ENCODE data around the gene PTPRR. TPM values are rescaled to one million over a fixed set of nuclear protein-coding genes. Genes with fewer than 3 reads are reported as not detected.

The PTPRR gene
- total and polyA plus RNA-seq, 4 donors = 0.17 to 1.5 (median 0.61) TPM

GRCh38 chr12:70615174-70615866 lies 305.2 kb downstream of the PTPRR start:
- no peak for ATAC-seq (ENCODE audit: insufficient read depth, low FRiP score)
- Histone ChIP-seq H3K27me3 (ENCODE audit: control insufficient read depth in 3 of 3, insufficient read depth in 3 of 3, low read length in 2 of 3) (no peaks in the 10 kb centered on the region), H3K9ac (ENCODE audit: insufficient read depth in 1 of 2, low read length in 2 of 2) (no peak overlapping the region), H3K4me3 (no peak overlapping the region), H3K36me3 (ENCODE audit: control insufficient read depth in 4 of 4, insufficient read depth in 4 of 4, low read length in 4 of 4) (no peaks in the 10 kb centered on the region), H3K27ac (ENCODE audit: low read depth in 1 of 2, low read length in 1 of 2) (no peak overlapping the region), H3K4me1 (ENCODE audit: control insufficient read depth in 5 of 5, insufficient read depth in 5 of 5, low read length in 5 of 5) (peaks cover 0 to 14% (median 2%) of the 10 kb centered on the region in 5 donors), H3K9me3 (ENCODE audit: control insufficient read depth in 4 of 4, insufficient read depth in 3 of 4, low read length in 3 of 4) (no peaks in the 10 kb centered on the region)
- 58 to 71% methylated on average over 5 of the region's 5 CpGs for WGBS, 2 donors
- DNase-seq = peak in 2 of 3 donors; percentile 28 to 57
- no peak for TF ChIP-seq CTCF (IDR thresholded peaks at IDR 0.05; ENCODE audit: control extremely low read depth, extremely low read depth)

- H3K36me3 ChIP-seq (ENCODE audit: control insufficient read depth in 4 of 4, insufficient read depth in 4 of 4, low read length in 4 of 4) = no peaks in the 10 kb centered on the region
- DNase-seq (peak; percentile 39 to 72 (median 54)), ATAC-seq (ENCODE audit: insufficient read depth, low FRiP score) (peak; percentile 83)
- H3K27me3 ChIP-seq (ENCODE audit: control insufficient read depth in 3 of 3, insufficient read depth in 3 of 3, low read length in 2 of 3) = peaks cover 0 to 4% (median 0%) of the 10 kb centered on the region in 3 donors
- H3K9ac ChIP-seq (ENCODE audit: insufficient read depth in 1 of 2, low read length in 2 of 2) = no peak overlapping the region
- H3K4me1 ChIP-seq (ENCODE audit: control insufficient read depth in 5 of 5, insufficient read depth in 5 of 5, low read length in 5 of 5) = peaks cover 0 to 10% (median 0%) of the 10 kb centered on the region in 5 donors
- no peaks in the 10 kb centered on the region for H3K9me3 ChIP-seq (ENCODE audit: control insufficient read depth in 4 of 4, insufficient read depth in 3 of 4, low read length in 3 of 4)
- peak overlapping the region; percentile 71 to 81 for H3K27ac ChIP-seq (ENCODE audit: low read depth in 1 of 2, low read length in 1 of 2)
- TF ChIP-seq CTCF (IDR thresholded peaks at IDR 0.05; ENCODE audit: control extremely low read depth, extremely low read depth) = no peak
- peak overlapping the region; percentile 46 for H3K4me3 ChIP-seq
- WGBS, 2 donors = 0 to 1% methylated on average over 51 to 63 of the region's 63 CpGs
Measured at GRCh38 chr12:70609739-70610491, 310.6 kb downstream of the PTPRR start.

- TF ChIP-seq CTCF (IDR thresholded peaks at IDR 0.05; ENCODE audit: control extremely low read depth, extremely low read depth) = no peak
- Histone ChIP-seq H3K36me3 (ENCODE audit: control insufficient read depth in 4 of 4, insufficient read depth in 4 of 4, low read length in 4 of 4) (no peaks in the 10 kb centered on the region), H3K27me3 (ENCODE audit: control insufficient read depth in 3 of 3, insufficient read depth in 3 of 3, low read length in 2 of 3) (peaks cover 0 to 4% (median 0%) of the 10 kb centered on the region in 3 donors), H3K4me1 (ENCODE audit: control insufficient read depth in 5 of 5, insufficient read depth in 5 of 5, low read length in 5 of 5) (peaks cover 0 to 7% (median 0%) of the 10 kb centered on the region in 5 donors), H3K4me3 (peak overlapping the region; percentile 46), H3K9ac (ENCODE audit: insufficient read depth in 1 of 2, low read length in 2 of 2) (peak overlapping the region in 1 of 2 donors; percentile 17), H3K27ac (ENCODE audit: low read depth in 1 of 2, low read length in 1 of 2) (peak overlapping the region; percentile 71 to 81), H3K9me3 (ENCODE audit: control insufficient read depth in 4 of 4, insufficient read depth in 3 of 4, low read length in 3 of 4) (no peaks in the 10 kb centered on the region)
- WGBS, 2 donors = 74% methylated on average over 2 of the region's 2 CpGs
- ATAC-seq (ENCODE audit: insufficient read depth, low FRiP score) (no peak), DNase-seq (no peak)
Measured at GRCh38 chr12:70609203-70609602, 311.3 kb downstream of the PTPRR start.

Measured in lung (tissue), 12 donors.